ENCODE results near the gene STAG1.

DNA sequence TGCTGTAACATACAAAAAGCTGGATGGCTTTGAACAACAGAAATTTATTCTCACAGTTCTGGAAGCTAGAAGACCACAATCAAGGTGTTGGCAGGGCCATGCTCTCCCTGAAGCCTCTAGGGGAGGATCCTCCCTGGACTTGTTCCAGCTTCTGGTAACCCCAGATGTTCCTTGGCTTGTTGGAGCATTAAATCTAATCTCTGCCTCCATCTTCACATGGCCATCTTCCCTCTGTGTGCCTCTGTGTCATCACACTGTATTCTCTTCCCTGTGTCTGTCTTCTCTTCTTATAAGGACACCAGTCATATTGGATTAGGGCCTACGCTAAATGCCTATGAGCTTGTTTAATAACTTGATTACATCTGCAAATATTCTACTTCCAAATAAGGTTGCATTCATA is 109.5 kb downstream of the STAG1 start:
- no peak for TF ChIP-seq FOXA1 (IDR thresholded peaks at IDR 0.05)
- TF ChIP-seq FOXA1 (CRISPR knock-in tag; IDR thresholded peaks at IDR 0.05): no peak
- TF ChIP-seq ZNF672 (CRISPR knock-in tag; IDR thresholded peaks at IDR 0.05): no peak
- no peak for TF ChIP-seq MYC (CRISPR knock-in tag; IDR thresholded peaks at IDR 0.05; ENCODE audit: borderline replicate concordance)
- TF ChIP-seq ZNF660 (CRISPR knock-in tag; IDR thresholded peaks at IDR 0.05; ENCODE audit: borderline replicate concordance, low read depth): no peak
- TF ChIP-seq ETV5 (CRISPR knock-in tag; IDR thresholded peaks at IDR 0.05; ENCODE audit: borderline replicate concordance): no peak
- no peak for TF ChIP-seq RFX5 (IDR thresholded peaks at IDR 0.05; ENCODE audit: low read depth, low read length)
- TF ChIP-seq ZFP91 (CRISPR knock-in tag; IDR thresholded peaks at IDR 0.05; ENCODE audit: borderline replicate concordance): no peak
- TF ChIP-seq ZNF274 (CRISPR knock-in tag; IDR thresholded peaks at IDR 0.05): no peak
- no peak for TF ChIP-seq ZNF333 (CRISPR knock-in tag; IDR thresholded peaks at IDR 0.05; ENCODE audit: borderline replicate concordance)
- no peak for TF ChIP-seq CBX2 (IDR thresholded peaks at IDR 0.05; ENCODE audit: low read depth, low read length)
- TF ChIP-seq CBX2 (CRISPR knock-in tag; IDR thresholded peaks at IDR 0.05; ENCODE audit: low read depth): no peak
- TF ChIP-seq ZNF550 (CRISPR knock-in tag; IDR thresholded peaks at IDR 0.05; ENCODE audit: borderline replicate concordance): no peak

All from HepG2 (cell line).